Measurements from ENCODE around the gene PHC1.
"Not testable (repeated sequence)": the region's sequence is repeated elsewhere in the genome, so short reads cannot be mapped to it uniquely, and the experiment has no call there.

The PHC1 gene

DNA sequence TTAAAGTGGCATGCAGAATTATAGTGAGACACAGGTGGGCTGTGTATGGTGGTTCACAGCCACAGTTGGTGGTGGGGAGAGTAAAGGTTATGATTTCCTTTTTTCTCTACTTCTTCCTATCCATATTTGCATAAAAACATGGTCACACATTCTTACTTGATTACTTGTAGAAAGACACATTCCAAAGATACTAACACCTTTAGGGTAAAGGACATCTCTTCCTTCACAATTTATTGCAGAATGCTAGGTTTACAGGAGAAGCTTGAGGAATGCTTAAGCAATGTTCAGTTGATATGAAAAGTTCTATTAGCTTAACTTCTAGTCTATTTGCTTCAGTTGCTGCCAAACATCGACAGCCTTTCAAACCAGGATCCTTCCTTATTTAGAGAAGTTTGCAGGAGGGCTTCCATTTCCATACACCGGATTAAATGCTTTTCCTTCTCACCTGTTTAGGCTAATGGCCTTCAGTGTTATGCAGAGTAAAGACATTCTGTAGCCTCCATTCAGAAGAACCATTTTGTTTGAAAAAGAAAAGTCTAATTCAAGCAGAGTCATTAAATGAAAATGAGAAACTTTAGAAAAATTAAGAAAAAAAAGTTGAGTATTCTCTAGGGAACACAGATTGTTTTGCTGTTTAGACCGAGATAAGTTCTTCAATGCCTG is 2.6 kb upstream of the PHC1 start:
- H3K27ac ChIP-seq: no peak overlapping the region
- TF ChIP-seq, protein P1, sequence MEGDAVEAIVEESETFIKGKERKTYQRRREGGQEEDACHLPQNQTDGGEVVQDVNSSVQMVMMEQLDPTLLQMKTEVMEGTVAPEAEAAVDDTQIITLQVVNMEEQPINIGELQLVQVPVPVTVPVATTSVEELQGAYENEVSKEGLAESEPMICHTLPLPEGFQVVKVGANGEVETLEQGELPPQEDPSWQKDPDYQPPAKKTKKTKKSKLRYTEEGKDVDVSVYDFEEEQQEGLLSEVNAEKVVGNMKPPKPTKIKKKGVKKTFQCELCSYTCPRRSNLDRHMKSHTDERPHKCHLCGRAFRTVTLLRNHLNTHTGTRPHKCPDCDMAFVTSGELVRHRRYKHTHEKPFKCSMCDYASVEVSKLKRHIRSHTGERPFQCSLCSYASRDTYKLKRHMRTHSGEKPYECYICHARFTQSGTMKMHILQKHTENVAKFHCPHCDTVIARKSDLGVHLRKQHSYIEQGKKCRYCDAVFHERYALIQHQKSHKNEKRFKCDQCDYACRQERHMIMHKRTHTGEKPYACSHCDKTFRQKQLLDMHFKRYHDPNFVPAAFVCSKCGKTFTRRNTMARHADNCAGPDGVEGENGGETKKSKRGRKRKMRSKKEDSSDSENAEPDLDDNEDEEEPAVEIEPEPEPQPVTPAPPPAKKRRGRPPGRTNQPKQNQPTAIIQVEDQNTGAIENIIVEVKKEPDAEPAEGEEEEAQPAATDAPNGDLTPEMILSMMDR (conservative IDR thresholded peaks at IDR 0.05): no peak
- TF ChIP-seq ZFX (IDR thresholded peaks at IDR 0.05): no peak

DNA sequence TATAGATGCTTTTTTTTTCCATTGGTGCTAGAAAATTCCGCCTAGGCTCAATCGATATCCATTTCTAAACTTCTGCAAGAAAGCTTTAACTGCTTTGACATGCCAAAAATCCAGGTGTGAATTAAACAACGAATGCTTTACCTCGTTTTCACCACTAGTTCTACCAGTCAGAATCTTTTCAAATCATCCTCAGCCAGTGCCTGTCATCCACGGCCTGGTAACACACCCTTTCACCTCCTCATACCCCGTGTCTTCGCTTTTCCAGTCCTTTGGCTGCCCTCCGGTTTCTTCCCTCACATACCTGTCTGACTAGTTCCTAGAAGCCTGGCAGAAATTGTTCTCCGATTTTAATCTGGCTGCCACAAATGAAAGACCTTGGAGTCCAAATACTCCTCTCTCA is 1.4 kb upstream of the PHC1 start:
- H3K27ac ChIP-seq: no peak overlapping the region
- TF ChIP-seq, protein P1 (conservative IDR thresholded peaks at IDR 0.05): peak; percentile 42
- no peak for TF ChIP-seq ZFX (IDR thresholded peaks at IDR 0.05)

DNA sequence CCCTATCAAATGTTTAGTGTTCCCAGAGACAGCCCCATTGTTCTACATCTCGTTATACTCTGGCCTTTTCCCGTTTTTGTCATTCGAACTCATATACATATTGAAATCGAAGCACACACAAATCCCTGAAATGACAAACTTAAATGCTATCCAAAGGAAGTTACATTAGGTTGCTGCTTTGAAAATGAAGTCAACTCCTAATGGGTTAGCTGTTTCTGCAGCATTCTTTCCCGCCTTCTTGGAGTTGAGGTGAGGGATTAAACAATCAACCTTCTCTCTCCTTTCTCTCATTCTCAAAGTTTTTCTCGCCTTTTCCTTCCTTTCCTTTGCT is 642 bp upstream of the PHC1 start:
- H3K27ac ChIP-seq: peak overlapping the region; percentile 60; the same call in 1 of the 2 replicates
- TF ChIP-seq, protein P1 (conservative IDR thresholded peaks at IDR 0.05): no peak
- TF ChIP-seq ZFX (IDR thresholded peaks at IDR 0.05): no peak

DNA sequence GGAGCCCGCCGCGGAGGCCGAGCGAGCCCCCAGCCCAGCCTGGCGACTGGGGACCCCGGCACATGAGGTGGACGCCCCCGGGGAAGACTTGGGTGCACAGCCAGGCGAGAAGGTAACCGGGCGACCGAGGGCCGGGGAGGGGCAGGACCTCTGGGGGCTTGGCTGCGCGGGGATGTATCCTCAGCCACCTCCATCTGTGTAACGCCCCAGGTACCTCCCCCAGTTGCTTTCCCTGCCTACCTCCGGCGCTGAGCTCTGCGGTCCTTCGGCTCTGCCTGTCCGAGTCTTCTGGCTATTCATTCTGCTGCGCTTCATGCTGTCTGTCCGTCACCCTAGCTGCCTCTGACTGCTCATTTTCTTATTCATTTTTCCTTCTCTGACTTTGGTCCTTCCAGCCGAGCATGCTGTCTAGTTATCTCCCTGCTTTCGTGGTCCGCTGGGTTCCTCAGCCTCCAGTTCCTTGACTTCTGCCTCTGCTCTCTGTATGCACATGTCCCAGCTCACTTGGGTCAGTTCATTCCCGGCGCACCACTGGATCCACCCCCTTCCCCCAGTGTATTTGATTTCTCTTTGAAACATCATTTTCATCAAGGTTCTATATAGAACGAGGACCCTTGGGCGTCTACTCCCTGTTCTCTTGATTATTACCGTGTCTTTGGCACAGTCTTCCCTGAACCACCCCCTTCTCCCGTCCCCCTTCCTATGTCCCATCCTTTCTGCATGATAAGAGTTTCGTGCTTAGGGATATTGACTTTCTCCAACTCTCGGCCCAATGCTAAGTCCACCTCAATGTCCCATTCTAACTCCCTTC is 612 bp downstream of the PHC1 start:
- H3K27ac ChIP-seq: peak overlapping the region; percentile 60
- TF ChIP-seq, protein P1 (conservative IDR thresholded peaks at IDR 0.05): no peak
- TF ChIP-seq ZFX (IDR thresholded peaks at IDR 0.05): no peak

DNA sequence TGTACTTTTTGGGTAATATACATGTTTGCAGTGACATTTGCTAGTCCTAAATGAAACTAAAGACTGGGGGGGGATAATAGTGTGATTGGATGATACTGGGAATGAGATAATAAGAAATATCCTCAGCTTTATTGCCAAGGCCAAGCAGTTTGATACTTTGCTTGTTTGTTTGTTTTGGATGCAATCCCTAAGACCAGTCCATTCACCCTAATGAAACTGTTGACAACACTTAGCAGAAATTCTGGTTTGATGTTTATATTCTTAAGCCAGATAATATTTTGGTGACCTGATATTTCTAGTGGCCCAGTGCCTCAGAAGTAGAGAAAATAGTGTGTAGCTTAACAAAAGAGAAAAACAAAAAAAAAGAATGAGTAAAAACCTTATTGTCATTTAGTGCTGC is 1.8 kb downstream of the PHC1 start:
- TF ChIP-seq ZFX (IDR thresholded peaks at IDR 0.05): no peak
- TF ChIP-seq, protein P1 (conservative IDR thresholded peaks at IDR 0.05): no peak
- H3K27ac ChIP-seq: no peak overlapping the region

DNA sequence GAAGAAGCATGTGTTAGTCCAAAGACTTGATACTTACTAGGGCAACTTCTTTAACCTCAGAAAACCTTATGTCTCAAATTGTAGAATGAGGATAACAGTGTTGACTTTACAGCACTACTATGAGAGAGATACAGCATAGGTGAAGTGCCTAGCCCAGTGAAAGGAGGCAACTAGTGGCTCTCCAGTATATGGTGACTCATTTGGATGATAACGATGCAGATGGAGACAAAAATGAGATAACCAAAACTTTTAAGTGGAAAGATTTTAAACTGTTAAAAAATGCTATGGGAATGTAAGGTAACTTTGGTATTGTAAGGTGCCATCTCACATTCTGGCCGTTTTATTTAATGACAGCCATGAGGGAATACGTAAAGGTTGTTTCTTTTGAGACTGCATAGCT is 2.7 kb downstream of the PHC1 start:
- TF ChIP-seq, protein P1 (conservative IDR thresholded peaks at IDR 0.05): no peak
- TF ChIP-seq ZFX (IDR thresholded peaks at IDR 0.05): no peak
- no peak overlapping the region for H3K27ac ChIP-seq

DNA sequence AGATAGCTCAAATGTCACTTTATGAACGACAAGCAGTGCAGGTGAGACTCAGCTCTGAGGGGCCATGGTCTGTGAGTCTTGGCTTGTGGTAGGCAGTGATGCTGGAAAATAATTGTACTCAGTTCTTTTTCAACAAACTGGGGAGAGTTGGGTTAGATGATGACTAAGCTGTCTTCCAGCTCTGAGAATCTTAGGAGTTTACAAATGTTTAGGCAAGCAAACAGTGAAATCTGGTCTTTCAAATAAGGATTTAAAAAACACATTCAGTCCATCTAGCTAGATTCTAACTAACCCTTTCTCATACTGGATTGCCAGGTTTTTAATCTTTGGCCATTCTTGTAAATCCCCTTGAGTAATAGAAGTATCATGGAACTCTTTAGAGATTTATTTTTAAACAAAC is 3.4 kb downstream of the PHC1 start:
- TF ChIP-seq, protein P1 (conservative IDR thresholded peaks at IDR 0.05): no peak
- TF ChIP-seq ZFX (IDR thresholded peaks at IDR 0.05): no peak
- H3K27ac ChIP-seq: no peak overlapping the region

DNA sequence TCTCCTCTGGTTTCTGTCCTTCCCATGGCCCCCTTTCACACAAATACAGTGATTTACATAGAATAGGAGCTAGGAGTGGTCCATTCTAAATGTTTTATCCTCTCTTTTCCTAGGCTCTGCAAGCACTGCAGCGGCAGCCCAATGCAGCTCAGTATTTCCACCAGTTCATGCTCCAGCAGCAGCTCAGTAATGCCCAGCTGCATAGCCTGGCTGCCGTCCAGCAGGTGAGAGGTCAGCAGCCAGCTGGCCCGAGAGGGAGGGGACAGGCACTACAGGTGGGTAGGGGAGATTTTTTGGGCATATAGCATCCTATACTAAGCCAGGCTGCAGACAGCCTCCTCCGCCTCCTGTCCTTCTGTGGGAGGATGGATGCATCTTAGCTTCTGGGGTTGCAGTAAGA is 5.3 kb downstream of the PHC1 start:
- H3K27ac ChIP-seq: not testable (repeated sequence)
